Body of pancreas (tissue), 4 donors: ENCODE measurements around the gene TNNT2.

Experiments
- CTCF ChIP-seq, 7 experiments: fragments of 450-650 bp in 4 of 7; fragments of 200-600 bp in 3 of 7; sonication (generic) in 3 of 7; IDR thresholded peaks; one replicate each; pipeline ENCODE4 v1.5.1; 2016 to 2019; ENCODE audit warnings: antibody characterized with exemption in 7 of 7
- POLR2A ChIP-seq, 3 donors: fragments of 450-650 bp; IDR thresholded peaks; one replicate each; pipeline ENCODE4 v1.6.1; 2016; ENCODE audit warnings: antibody characterized with exemption in 3 of 3, mild to moderate bottlenecking in 2 of 3

- TF ChIP-seq CTCF (IDR thresholded peaks at IDR 0.05), result no peak
- TF ChIP-seq POLR2A (IDR thresholded peaks at IDR 0.05), result no peak
These were observed 41.8 kb upstream of the TNNT2 start for GRCh38 chr1:201419256-201419655.
